RCC 7860 (cell line): ENCODE data around the gene CSNK1G3.

Experiments used
- DNase-seq: peaks from one replicate; pipeline ENCODE4 v3.0.0-alpha.2; 2015; ENCODE audit warnings: low spot score
- FAIRE-seq: peaks from 2 replicates; lab custom pipeline; 2012; peaks lifted over from hg19 to GRCh38; lab: Jason Lieb, UNC

The CSNK1G3 gene

GRCh38 chr5:123512611-123513461 lies 859 bp downstream of the CSNK1G3 start:
- peak; percentile 11 for DNase-seq
- no peak for FAIRE-seq

GRCh38 chr5:123514615-123515355 lies 2.8 kb downstream of the CSNK1G3 start:
- DNase-seq = no peak
- FAIRE-seq = no peak

- DNase-seq (no peak), FAIRE-seq (no peak)
Observed at GRCh38 chr5:123515904-123516303, 3.9 kb downstream of the CSNK1G3 start.

GRCh38 chr5:123517476-123517875 lies 5.5 kb downstream of the CSNK1G3 start:
- FAIRE-seq (no peak), DNase-seq (no peak)

GRCh38 chr5:123518111-123518510 lies 6.1 kb downstream of the CSNK1G3 start:
- DNase-seq (no peak), FAIRE-seq (no peak)

GRCh38 chr5:123520677-123521247 lies 8.8 kb downstream of the CSNK1G3 start:
- no peak for DNase-seq
- FAIRE-seq = peak; percentile 58

GRCh38 chr5:123524146-123524545 lies 12.2 kb downstream of the CSNK1G3 start:
- DNase-seq (no peak), FAIRE-seq (no peak)

- DNase-seq = no peak
Observed at GRCh38 chr5:123527190-123527589, 15.2 kb downstream of the CSNK1G3 start.

GRCh38 chr5:123528065-123528464 lies 16.1 kb downstream of the CSNK1G3 start:
- DNase-seq (no peak), FAIRE-seq (no peak)

More at GRCh38 chr5:123527190-123527589, 15.2 kb downstream of the CSNK1G3 start:
- no peak for FAIRE-seq

- DNase-seq = no peak
- no peak for FAIRE-seq
Observed at GRCh38 chr5:123528878-123529277, 16.9 kb downstream of the CSNK1G3 start.

GRCh38 chr5:123530728-123531127 lies 18.8 kb downstream of the CSNK1G3 start:
- FAIRE-seq = peak; percentile 36
- no peak for DNase-seq

GRCh38 chr5:123535648-123536047 lies 23.7 kb downstream of the CSNK1G3 start:
- FAIRE-seq = no peak
- no peak for DNase-seq

- no peak for FAIRE-seq
- DNase-seq = no peak
Observed at GRCh38 chr5:123537256-123537655, 25.3 kb downstream of the CSNK1G3 start.

GRCh38 chr5:123537845-123538244 lies 25.9 kb downstream of the CSNK1G3 start:
- FAIRE-seq (no peak), DNase-seq (no peak)

- FAIRE-seq (peak; percentile 28), DNase-seq (no peak)
Observed at GRCh38 chr5:123538670-123539459, 26.9 kb downstream of the CSNK1G3 start.

GRCh38 chr5:123540534-123540933 lies 28.6 kb downstream of the CSNK1G3 start:
- DNase-seq (no peak), FAIRE-seq (no peak)

- no peak for DNase-seq
- FAIRE-seq = no peak
Observed at GRCh38 chr5:123543438-123543837, 31.5 kb downstream of the CSNK1G3 start.

- DNase-seq (no peak), FAIRE-seq (peak; percentile 71)
Observed at GRCh38 chr5:123545506-123545905, 33.5 kb downstream of the CSNK1G3 start.

- FAIRE-seq = peak; percentile 27
Observed at GRCh38 chr5:123546657-123547056, 34.7 kb downstream of the CSNK1G3 start.

GRCh38 chr5:123549256-123549904 lies 37.4 kb downstream of the CSNK1G3 start:
- FAIRE-seq (no peak), DNase-seq (no peak)

More at GRCh38 chr5:123546657-123547056, 34.7 kb downstream of the CSNK1G3 start:
- DNase-seq = no peak
